Cardiac septum (tissue), 1 donor: ENCODE measurements around the gene ZNF554. TPM values are rescaled to one million over a fixed set of nuclear protein-coding genes. Genes with fewer than 3 reads are reported as not detected.
"Not testable (repeated sequence)": the region's sequence is repeated elsewhere in the genome, so short reads cannot be mapped to it uniquely, and the experiment has no call there.

Experiments
- DNase-seq: peaks from one replicate; pipeline ENCODE4 v3.0.0-alpha.2; 2020; ENCODE audit warnings: low spot score
- intact Hi-C: fragments of 100-400 bp; cut with DNase I; formaldehyde crosslinking; loops from one replicate; pipeline ENCODE4 v1.14.0; 2022
- total RNA-seq: library from RNA; stranded (reverse); fragmentation: NEBNext Ultra II Directional; extraction: Animal tissue kit (Norgen Biotek cat#: 25700); gene quantifications from one replicate; pipeline ENCODE4 v1.2.1, GENCODE V29; 2021
- donor health status: DM: no; HTN: no; CAD: no.

The ZNF554 gene
- total RNA-seq, 1 donor from 2014 or later, result 5.6 TPM

DNA sequence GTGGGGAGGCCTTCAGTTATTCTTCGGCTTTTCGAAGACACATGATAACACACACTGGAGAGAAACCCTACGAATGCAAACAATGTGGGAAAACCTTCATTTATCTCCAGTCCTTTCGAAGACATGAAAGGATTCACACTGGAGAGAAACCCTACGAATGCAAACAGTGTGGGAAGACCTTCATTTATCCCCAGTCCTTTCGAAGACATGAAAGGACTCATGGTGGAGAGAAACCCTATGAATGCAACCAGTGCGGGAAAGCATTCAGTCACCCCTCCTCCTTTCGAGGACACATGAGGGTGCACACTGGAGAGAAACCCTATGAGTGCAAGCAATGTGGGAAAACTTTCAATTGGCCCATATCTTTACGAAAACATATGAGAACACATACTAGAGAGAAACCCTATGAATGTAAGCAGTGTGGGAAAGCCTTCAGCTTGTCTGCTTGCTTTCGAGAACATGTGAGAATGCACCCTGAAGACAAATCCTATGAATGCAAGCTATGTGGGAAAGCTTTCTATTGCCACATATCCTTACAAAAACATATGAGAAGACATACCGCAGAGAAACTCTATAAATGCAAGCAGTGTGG is 33.4 kb downstream of the ZNF554 start:
- DNase-seq, result no peak
- intact Hi-C loops, result no loop called here

DNA sequence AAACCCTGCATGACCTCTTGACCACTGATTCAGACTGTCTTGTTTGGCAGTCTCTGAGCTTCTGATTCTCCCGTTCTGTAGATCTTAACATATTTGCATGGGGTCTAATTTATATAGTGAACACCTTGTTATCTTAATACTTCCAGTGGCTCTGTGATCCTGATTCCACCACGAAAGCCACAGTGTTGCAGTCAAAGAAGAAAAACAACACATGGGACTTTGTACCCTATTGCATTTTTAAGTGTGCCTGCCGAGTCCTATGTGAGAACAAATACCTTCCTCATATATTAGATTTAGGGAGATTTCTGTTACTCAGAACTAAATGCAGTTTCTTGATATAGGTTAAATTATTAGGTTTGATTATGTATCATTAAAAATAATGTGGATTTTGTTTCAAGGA is 35.2 kb downstream of the ZNF554 start:
- intact Hi-C loops, result no loop called here

DNA sequence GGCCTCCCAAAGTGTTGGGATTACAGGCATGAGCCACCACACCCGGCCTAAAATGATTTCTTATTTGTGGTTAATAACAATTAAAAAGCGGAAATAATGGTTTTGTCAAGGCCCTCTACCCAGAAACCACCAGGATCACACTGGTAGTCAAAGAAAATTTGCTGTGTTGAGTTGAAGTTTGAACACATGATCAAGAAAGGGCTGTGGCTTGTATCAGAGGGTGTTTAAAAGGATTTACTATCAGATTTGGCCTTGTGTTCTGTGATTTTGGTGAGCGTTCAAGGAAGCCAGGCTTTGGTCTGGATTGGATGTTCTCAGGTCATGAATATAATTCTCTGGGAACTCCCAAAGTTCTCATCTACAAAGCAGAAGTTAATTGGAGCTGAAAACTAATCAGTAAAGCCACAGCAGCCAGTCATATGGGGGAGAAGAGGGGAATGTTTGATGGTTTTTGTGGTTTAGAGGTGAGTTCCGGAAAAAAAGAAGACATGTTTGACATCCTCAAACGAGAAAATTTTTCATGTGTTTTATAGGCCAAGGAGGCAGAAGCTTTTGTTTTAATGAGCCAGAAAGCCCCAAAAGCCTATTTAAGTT is 36.9 kb downstream of the ZNF554 start:
- intact Hi-C loops, result no loop called here
- DNase-seq, result no peak

More for the DNA sequence above, 35.2 kb downstream of the ZNF554 start:
- no peak for DNase-seq

DNA sequence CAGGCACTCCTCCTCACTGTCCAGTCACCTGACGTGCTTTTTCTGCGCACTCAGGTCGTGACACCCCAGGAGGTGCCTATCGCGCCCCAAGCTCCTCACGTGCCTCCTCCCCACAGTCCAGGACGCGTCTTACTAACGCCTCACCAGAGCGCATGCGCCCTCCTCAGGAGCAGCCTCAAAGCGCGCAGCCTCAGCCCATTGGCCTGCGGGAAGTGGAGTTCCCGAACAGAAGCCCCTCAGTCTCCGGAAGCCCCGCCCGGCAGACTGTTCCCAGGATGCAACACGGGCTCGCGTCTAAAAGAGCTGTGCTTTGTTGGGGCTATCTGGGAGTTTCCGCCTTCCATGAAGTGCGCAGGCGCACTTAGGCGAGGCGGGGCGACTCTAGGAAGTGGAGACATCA is 39.2 kb downstream of the ZNF554 start:
- no peak for DNase-seq
- intact Hi-C loops, result no loop called here

DNA sequence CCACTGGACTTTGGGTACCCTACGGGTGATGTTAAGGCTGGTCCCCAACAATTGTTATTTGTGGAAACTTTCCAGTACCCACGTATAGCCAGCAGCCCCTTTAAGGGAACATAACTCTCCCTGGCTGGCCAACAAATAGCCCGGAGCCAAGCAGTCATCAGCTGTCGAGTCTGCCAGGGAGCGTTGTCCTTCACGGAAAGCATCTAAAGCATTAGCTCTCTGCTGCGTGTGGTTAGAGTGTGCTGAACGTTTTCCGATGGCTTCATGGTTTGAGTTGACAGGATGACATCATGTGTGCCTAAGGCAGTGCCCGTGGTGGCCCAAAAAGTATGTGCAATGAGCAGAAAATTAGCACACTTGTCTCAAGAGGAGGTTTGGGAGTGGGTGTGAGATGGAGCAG is 44.1 kb downstream of the ZNF554 start:
- DNase-seq, result no peak
- intact Hi-C loops, result no loop called here

DNA sequence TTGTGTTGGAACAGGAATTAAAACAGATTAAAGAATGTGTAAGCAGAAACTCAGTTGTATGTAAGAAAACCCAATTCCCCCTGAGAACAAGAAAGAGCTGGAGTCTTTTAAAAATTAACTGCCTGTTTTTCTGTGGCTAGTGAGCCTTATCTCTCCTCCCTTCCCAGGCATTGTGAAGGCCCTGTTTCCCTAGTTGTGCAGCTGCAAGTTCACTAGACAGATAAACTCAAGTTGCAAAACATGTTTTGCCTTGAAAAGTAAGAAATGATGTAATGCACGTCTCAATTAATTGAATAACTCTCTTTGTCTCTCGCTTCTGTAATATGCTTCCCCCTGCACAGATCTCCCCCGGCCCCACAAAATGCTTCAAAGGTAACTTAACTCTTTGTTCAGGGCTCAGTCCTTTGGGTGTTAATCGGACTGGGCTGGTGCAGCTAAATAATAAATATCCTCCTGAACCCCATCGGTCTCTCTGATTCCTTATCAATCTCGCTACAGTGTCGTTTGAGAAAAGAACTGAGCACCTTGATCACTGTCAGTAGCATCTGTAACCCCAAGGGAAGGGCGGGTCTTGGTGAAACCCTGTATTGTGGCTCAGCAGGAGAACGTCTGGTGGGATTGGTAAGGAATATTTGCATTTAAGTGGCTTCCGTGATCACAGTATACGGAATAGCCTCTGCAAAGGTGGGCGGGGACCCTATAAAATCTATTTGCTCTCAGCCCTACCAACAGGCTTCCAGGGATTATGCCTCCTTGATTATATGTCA is 45.8 kb downstream of the ZNF554 start:
- intact Hi-C loops, result no loop called here
- DNase-seq, result no peak

DNA sequence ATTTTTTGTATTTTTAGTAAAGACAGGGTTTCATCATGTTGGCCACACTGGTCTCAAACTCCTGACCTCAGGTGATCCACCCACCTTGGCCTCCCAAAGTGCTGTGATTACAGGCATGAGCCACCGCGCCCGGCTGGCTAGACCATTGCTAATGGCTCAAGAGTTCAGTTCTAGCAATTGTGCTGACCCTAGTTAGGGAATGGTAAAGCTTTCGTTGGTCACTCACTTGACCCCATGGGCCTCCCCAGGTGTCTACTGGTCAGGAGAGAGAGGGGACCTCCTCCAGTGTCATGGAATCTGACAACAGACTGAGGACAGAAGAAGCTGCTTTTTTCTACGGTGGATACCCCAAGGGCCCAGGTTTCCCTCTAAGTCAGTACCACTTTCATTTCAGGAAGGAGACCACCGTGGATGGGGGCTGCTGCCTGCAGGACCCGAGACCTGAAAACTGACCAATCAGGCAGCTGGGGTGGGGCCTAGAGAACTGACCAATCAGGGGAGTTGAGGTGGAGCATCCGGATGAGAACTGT is 46.9 kb downstream of the ZNF554 start:
- intact Hi-C loops, result no loop called here
- no peak for DNase-seq

DNA sequence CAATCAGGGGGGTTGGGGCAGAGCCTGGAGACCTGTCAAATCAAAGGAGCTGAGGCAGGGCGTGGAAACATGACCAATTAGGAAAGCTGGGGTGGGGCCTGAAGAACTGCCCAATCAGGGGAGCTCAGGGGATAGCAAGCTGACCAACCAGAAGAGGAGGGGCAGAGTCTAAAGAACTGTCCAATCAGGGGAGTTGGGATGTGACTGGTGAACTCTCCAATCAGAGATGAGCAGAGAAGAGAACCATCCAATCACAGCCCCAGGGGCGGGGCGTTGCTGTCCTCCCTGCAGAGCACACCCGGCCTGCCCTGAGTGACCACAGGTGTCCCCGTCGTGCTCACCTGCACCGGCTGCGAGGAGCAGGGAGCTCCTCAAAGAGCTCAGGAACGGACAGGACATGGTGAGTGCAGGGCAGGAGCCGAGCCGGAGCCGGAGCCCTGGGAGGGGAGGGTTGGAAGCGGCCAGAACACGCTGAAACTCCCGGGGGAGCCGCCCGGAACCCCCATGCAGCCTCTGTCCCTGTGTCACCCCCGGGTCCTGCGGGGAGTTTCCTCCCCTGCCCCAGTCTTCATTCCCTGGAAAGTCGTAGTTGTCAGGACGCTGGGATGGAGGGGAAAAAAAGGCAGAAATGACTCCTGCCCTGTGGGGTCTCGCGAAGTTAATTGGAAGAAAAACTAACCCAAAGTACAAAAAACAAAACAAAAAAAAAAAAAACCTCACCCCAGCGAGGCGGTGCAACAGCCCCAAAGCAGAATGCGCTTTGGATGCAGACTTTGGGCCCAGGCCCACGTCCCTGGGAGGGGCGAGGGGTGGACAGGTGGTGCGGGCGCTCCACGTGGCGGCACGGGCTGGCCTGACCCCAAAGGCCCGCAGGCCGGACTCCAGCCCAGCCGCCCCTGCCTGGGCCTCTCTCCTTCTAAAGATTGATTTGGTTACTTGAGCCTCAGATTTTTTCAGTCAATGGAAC is 47.6 kb downstream of the ZNF554 start, which contains the start of gene ZNF556:
ZNF556 (plus strand) TSS at position 311 of the 967 bp plus-strand sequence; CDS start at position 398, 87 bp downstream.
- DNase-seq, result no peak
- intact Hi-C loops, result no loop called here

DNA sequence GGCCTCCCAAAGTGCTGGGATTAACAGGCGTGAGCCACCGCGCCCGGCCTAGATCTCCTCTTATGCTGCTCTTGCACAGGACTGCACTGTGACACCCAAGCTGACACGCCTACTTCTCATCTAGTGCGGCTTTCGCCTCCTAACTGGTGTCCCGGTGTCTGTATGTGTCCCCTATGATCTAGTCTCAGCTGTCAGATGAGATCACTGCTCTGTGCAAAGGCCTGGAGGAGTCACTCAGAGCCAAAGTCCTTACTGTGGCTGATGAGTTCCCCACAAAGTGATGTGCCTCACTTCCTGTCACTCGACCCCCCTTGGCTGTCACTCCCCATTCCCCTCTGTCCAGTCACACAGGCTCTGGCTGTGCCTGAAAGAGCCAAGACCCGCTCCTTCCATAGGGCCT is 50.0 kb downstream of the ZNF554 start:
- intact Hi-C loops, result loop anchor here (5.0 kb wide), 1 partner anchor 222 kb away; no protein-coding TSS in a partner anchor
- no peak for DNase-seq

DNA sequence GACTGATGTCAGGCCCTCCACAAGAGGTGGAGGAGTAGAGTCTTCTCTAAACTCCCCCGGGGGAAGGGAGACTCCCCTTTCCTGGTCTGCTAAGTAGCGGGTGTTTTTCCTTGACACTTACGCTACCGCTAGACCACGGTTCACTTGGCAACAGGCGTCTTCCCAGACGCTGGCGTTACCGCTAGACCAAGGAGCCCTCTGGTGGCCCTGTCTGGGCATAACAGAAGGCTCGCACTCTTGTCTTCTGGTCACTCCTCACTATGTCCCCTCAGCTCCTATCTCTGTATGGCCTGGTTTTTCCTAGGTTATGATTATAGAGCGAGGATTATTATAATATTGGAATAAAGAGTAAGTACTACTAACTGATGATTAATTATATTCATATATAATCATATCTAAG is 52.5 kb downstream of the ZNF554 start:
- intact Hi-C loops, result loop anchor here (5.0 kb wide), 1 partner anchor 225 kb away; no protein-coding TSS in a partner anchor
- DNase-seq, result not testable (repeated sequence)

DNA sequence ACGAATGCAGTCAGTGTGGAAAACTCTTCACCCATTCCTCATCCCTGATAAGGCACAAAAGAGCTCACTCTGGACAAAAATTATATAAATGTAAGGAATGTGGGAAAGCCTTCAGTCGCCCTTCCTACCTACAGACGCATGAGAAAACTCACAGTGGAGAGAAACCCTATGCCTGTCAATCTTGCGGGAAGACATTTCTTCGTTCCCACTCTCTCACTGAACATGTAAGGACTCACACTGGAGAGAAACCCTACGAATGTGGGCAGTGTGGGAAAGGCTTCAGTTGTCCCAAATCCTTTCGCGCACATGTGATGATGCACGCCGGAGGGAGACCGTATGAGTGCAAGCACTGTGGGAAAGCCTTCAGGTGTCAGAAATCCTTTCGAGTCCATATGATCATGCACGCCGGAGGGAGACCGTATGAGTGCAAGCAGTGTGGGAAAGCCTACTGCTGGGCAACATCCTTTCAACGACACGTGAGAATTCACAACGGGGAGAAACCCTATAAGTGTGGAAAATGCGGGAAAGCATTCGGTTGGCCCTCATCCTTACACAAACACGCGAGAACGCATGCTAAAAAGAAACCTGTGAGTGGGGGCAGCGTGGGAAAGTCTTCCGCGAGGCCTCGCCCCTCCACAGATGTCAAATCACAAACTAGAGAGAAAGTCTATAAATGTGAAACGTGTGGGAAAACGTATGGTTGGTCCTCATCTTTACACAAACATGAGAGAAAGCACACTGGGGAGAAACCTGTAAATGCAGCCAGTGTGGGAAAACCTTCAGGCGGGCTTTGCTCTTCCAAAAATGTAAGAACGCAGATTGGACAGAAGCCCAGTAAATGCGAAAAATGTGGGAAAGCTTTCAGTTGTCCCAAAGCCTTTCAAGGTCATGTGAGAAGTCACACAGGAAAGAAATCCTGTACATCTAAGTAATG is 58.0 kb downstream of the ZNF554 start:
- intact Hi-C loops, result no loop called here

DNA sequence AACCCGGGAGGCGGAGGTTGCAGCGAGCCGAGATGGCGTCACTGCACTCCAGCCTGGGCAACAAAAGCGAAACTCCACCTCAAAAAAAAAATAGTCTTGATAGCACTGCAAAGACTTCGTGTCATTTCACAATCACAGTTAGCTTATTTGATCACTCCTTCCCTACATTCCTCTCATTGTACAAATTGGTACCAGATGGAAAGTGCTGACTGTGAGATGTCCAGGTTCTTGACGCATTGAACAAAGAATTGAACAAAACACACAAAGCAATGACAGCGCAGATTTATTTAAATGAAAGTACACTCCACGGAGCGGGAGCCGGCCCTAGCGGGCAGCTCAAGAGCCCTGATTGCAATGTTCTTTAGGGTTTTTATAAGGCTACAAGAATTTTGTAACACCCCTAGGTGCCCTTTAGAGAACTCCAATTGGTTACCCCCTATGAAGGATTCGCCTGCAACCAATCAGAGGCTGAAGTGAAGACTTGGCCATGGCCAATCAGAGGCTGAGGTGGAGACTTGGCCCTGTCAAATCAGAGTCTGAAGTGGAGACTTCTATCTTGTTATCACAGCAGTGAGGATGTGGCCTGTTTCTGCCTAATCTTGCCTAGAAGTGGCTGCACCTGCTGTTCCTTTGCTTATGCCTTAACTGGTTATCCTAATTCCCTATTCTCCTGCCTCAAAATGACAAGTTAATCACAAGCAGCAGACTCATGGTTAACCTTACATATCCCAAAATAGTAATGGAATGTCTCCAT is 64.2 kb downstream of the ZNF554 start:
- no peak for DNase-seq
- intact Hi-C loops, result no loop called here

More for the DNA sequence above, 58.0 kb downstream of the ZNF554 start:
- no peak for DNase-seq

DNA sequence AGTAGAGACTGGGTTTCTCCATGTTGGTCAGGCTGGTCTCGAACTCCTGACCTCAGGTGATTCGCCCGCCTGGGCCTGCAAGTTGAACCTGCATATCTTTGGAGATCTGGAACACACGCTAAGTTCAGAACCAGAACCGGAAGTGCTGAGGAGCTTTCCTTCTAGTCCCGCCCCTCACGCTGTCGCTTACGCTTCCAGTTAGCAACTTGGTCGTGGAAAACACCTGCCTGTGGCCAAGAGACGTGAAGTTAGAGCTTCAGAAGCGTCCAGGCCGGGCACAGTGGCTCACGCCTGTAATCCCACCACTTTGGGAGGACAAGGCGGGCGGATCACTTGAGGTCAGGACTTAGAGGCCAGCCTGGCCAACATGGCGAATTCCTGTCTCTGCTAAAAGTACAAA is 66.1 kb downstream of the ZNF554 start:
- intact Hi-C loops, result no loop called here

More for the DNA sequence above, 66.1 kb downstream of the ZNF554 start:
- no peak for DNase-seq

Other genes with a start within 250 kb of the ZNF554 start
- gene GNG7, start 117.2 kb upstream of the ZNF554 start, total RNA-seq, result 30.9 TPM
- gene DIRAS1, start 98.5 kb upstream of the ZNF554 start, total RNA-seq, result 113 TPM
- 17.9 TPM for gene SLC39A3, start 79.9 kb upstream of the ZNF554 start, total RNA-seq
- 54.1 TPM for gene SGTA, start 36.6 kb upstream of the ZNF554 start, total RNA-seq
- 34.6 TPM for gene THOP1, start 34.4 kb upstream of the ZNF554 start, total RNA-seq
- gene ZNF555, start 21.6 kb downstream of the ZNF554 start, total RNA-seq, result 6.9 TPM
- not detected for gene ZNF556, start 47.5 kb downstream of the ZNF554 start, total RNA-seq
- gene ZNF57, start 81.1 kb downstream of the ZNF554 start, total RNA-seq, result 1.8 TPM
- gene ZNF77, start 125.1 kb downstream of the ZNF554 start, total RNA-seq, result 2.0 TPM
- gene TLE6, start 157.7 kb downstream of the ZNF554 start, total RNA-seq, result 1.0 TPM
- 48.0 TPM for gene TLE2, start 209.4 kb downstream of the ZNF554 start, total RNA-seq
- 804 TPM for gene TLE5, start 242.6 kb downstream of the ZNF554 start, total RNA-seq